ENCODE measurements around the gene PLCH2.

Gene PLCH2

DNA sequence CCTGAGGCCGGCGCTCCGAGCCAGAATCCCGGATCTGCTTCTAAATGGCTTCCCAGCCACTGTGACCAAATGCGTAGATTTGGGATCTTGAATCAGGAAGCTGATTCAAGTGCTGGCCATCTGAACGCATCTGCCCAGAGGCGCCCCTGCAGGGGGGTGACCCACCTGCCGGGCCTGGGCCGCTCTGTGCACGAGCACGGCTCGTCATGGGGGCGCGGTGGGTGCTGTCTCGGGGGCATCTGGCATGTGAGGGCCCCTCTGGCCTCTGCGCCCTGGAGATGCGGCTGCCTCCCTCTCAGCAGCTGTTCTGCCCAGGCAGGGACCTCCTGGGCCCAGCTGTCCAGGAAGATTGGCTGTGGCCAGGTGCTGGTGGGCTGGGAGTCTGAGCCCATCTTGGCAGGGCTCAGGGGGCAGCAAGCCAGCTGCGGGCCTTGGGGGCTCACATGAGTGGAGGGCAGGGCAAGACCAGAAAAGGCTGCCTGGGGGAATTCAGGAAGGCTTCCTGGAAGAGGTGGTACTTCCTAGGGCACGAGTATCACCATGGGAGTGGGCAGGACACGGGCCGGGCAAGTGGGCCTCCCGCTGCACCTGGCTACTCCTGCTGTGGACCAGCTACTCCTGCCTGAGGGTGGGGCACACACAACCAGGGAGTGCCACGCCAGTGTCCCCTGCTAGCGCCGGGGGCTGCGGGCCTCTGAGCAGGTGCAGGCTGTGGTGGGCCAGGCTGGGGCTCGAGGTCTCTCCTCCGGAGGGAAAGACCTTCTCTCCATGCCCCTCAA is 25.1 kb downstream of the PLCH2 start:
- DNase-seq (ENCODE audit: low spot score), result no peak

DNA sequence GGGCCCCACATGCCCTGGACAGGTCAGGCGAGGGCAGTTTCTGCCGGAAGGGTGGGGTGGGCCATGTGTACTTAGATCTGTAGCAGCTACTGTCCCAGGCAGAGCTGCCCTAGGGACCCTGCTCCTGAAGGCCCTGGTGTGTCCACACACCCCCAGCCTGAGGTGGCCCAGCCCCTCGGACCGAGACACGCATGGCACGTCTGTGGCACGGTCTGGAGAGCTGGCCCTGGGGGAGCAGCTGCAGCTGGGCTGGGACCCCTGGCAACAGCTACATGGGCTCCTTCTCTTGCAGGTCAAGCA is 25.7 kb downstream of the PLCH2 start:
- no peak for DNase-seq (ENCODE audit: low spot score)

DNA sequence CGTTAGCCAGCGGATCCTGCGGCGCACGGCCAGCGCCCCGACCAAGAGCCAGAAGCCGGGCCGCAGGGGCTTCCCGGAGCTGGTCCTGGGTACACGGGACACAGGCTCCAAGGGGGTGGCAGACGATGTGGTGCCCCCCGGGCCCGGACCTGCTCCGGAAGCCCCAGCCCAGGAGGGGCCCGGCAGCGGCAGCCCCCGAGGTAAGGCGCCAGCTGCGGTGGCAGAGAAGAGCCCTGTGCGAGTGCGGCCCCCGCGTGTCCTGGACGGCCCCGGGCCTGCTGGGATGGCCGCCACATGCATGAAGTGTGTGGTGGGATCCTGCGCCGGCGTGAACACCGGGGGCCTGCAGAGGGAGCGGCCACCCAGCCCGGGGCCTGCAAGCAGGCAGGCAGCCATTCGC is 26.1 kb downstream of the PLCH2 start:
- DNase-seq (ENCODE audit: low spot score), result no peak

DNA sequence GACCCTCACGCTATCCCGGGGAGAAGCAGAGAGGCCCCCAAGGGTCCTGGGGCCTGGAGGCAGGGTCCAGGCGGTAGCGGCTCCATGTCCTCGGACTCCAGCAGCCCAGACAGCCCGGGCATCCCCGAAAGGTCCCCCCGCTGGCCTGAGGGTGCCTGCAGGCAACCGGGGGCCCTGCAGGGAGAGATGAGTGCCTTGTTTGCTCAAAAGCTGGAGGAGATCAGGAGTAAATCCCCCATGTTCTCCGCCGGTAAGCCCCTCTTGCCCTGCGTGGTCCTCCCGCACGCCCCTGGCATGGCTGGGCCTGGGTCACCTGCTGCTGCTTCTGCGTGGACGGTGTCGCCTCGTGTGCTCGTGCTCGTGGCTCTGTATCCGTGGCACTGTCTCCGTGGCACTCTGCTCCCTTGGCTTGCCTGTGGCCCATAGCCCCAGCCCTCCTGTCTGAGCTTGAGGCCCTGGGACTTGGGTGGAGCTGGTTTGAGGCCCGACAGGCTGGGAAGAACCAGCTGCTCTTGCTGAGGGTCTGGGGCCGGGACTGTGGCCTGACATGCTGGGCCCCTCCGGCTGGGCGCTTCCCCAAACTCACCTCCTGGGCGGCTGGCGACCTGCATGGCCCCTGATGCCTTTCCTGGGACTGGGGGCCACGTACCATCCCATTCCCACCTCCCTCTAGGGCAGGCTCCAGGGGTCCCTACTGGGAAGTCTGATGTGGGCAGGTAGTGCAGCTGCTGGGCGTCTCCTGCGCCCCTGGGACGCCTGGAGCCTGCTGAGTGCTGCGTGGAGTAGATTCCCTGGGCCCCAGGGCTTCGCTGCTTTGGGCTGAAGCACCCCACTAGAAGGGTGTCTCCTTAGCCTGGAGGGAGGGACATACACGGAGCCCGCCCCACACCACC is 26.8 kb downstream of the PLCH2 start:
- DNase-seq (ENCODE audit: low spot score), result no peak

DNA sequence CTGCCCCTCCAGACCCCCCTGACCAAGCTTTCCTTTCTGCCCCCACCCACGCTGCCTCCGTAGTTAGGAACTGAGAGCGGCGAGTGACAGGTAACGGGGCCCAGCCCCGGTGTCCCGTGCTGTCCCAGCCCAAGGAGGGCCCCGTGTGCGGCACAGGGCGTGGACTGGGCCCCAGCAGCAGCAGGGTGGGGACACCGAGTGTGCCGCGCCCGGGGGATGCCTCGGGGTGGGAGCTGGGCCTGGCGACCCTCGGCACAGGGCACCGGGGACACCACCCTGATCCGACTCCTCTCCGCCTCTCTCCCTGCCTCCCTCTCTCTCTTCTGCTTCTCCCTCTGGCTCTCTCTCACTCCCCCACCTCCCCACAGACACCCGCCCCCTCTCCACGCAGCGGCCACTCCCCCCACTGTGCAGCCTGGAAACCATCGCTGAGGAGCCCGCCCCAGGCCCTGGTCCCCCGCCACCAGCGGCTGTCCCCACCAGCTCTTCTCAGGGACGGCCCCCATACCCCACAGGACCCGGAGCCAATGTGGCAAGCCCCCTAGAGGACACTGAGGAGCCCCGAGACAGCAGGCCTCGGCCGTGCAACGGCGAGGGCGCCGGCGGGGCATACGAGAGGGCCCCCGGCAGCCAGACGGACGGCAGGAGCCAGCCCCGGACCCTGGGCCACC is 27.6 kb downstream of the PLCH2 start:
- DNase-seq (ENCODE audit: low spot score), result no peak

DNA sequence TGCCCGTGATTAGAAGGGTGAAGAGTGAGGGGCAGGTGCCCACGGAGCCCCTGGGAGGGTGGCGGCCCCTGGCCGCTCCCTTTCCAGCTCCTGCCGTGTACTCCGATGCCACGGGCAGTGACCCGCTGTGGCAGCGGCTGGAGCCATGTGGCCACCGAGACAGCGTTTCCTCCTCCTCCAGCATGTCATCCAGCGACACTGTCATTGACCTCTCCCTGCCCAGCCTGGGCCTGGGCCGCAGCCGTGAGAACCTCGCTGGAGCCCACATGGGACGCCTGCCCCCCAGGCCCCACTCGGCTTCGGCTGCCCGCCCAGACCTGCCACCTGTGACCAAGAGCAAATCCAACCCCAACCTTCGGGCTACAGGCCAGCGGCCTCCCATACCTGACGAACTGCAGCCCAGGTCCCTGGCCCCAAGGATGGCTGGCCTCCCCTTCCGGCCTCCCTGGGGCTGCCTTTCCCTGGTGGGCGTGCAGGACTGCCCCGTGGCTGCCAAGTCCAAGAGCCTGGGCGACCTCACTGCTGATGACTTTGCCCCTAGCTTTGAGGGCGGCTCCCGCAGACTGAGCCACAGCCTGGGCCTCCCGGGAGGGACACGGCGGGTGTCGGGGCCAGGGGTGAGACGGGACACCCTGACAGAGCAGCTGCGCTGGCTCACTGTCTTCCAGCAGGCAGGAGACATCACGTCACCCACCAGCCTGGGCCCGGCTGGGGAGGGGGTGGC is 28.3 kb downstream of the PLCH2 start:
- DNase-seq (ENCODE audit: low spot score), result no peak

DNA sequence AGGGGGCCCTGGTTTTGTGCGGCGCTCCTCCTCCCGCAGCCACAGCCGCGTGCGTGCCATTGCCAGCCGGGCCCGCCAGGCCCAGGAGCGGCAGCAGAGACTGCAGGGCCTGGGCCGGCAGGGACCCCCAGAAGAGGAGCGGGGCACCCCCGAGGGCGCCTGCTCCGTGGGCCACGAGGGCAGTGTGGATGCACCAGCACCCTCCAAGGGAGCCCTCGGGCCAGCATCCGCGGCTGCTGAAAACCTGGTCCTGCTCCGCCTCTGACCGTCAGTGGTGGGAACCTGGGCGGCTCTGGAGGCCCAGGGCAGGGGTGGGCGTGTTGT is 28.8 kb downstream of the PLCH2 start:
- DNase-seq (ENCODE audit: low spot score), result no peak

DNA sequence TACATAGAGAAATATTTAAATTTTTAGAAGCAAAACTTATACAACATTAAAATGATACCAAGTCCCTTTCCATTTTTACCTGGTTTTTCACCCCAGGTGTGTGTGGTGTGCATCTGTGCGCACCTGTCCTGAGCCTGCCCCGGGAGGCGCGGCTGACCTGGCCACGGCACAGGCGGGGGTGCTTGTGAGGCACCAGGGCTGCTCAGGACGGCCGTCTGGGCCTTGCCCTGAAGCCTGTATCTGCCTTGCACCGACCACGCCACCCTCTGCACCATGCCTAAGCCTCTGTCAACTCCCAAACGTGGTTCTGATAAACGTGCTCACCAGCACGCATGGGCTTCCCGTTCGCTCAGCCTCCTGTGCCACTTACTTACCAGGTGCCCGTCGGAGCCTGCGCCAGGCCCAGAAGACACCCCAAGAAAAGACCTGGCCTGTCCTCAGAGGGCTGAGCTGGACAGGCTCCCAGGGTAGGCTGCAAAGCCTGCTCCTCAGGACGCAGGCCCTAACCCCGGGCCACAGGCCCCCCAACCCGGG is 29.4 kb downstream of the PLCH2 start:
- no peak for DNase-seq (ENCODE audit: low spot score)

DNA sequence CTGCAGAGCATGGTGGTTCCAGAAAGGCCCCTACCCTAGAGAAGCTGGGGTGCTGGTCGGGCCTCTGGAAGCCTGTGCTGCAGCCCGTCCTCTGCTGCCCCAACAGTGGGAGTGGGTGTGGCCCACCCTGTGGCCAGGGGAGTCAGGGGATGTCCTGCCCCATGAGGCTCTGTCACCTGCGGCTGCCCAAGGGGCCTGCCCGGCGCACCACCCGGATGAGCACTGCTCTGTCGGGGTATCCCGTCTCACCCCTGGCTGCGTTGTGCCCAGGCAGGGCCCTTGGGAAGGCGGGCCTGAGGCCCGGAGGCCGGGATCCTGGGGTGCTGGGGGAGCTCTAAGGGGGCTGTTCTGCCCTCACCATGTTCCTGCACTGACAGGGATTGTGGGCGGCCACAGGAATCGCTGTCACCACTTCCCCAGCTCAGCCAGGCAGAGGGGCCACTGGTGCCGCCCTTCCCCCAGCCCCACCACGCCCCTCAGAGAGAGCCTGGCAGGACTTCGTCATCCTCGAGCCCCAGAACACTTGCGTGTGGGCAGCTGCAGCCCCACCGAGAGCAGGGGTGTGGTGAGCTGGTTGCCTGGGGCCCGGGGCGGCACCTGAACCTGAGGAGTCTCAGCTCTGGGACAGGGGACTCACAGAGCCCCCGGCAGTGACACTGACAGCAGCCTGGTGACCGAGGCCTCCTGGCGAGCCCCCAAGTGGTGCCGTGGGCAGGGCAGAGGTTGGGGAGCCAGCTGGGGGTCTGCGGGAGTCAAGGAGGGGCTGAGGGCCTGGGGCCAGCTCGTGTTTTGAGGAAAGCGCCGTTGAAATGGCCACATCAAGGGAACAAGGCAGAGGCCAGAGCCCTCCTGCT is 30.1 kb downstream of the PLCH2 start:
- no peak for DNase-seq (ENCODE audit: low spot score)

DNA sequence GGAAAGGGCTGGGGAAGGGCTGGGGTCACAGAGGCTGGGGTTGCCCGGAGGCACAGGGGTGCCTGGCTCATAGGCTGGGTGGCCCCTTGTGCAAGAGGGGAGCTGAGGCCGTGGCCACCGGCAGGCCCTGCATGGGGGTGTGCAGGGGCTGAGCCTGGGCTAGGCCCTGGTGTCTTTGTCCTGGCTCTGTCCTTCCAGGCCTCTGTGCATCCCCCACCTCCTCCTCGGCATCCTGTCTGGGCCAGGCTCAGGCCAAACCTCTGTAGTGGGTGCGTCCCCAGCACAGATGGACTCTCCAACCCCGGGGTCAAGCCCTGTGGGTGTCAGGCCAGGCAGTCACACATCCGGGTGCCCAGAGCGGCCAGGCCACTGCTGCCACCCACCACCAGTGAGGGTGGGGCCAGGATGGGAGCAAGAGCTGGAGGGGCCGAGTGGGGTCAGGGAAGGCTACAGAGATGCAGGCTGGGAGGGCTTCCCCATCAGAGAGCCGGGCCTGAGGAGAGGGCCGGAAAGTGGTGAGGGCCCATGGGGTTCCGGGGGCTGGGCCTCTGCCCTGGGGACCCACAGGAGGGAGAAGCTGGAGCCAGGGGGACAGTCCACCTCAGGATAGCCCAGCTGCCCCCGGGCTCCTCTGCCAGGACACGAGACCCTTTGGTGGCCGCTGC is 30.9 kb downstream of the PLCH2 start:
- DNase-seq (ENCODE audit: low spot score), result no peak

DNA sequence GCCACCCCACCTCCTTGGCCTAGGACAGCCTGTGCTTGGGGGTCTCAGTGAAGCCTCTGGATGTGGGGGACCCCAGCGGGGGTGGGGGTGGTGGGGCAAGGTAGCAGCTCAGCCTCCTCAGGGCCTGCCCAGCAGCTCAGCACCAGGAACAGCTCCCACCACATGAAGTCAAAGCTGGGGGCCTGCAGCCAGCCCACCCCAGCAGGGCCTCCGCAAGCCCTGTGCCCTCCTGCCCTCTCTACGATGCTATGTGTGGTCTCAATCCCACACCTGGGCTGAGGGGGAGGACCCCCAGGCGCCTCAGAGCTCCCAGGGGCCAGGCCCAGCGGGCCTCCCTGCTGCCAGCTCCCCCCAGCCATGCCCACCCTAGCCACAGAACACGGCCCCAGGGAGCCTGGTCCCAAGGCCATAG is 31.7 kb downstream of the PLCH2 start:
- no peak for DNase-seq (ENCODE audit: low spot score)

DNA sequence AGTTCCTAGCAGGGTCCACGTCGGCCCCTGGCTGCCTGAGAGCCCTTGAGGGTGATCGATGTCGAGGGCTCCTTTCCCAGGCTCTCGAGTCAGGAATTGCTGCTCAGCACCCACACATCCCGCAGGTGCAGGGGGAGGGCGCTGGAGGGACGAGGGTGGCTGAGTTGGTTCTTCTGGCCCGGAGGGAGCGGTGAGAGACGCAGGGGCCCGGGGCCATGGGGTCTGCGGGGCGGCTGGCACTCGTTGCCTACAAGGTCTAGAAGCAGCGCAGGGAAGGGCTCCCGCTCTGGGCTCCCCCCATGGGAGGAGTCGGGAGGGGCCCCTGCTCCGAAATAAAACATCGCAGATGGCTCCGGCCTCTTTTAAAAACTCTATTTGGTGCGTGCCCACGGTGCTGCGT is 32.1 kb downstream of the PLCH2 start:
- DNase-seq (ENCODE audit: low spot score), result no peak

DNA sequence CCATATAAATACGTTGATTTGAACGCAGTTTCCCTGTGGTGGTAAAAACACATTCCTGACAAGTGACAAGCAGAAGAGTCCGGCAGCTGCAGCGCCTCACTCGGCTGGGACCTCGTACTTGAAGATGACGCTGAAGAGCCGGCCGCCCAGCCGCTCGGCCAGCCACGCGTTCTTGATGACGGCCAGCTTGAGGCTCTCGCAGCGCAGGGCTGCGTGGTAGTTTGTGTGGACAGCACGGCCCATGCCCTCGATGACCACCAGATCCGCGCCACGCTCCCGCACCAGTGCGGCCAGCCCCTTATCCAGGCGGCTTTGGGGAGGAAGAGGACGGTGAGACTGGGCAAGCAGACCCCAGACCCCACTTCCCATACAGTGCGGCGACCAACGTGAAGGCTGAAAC is 32.7 kb downstream of the PLCH2 start:
- DNase-seq (ENCODE audit: low spot score), result no peak

DNA sequence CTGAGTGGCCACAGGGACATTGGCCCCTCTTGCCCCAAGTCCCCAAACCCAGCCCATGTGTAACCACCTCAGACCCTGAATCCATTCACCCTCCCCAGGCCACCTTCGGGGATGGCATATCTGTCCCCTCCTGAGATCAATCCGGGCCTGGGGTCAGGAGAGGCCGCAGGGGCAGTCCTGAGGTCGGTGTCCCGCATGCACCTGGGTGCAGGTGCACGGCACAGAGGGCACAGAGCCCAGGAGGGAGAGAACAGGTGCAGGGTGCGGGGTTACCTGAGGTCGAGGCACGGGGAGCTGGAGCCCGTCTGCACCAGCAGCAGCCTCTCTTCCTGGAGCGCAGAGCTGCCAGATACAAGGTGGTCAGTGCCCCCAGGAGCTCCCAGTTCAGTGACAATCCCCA is 33.5 kb downstream of the PLCH2 start:
- DNase-seq (ENCODE audit: low spot score), result no peak

DNA sequence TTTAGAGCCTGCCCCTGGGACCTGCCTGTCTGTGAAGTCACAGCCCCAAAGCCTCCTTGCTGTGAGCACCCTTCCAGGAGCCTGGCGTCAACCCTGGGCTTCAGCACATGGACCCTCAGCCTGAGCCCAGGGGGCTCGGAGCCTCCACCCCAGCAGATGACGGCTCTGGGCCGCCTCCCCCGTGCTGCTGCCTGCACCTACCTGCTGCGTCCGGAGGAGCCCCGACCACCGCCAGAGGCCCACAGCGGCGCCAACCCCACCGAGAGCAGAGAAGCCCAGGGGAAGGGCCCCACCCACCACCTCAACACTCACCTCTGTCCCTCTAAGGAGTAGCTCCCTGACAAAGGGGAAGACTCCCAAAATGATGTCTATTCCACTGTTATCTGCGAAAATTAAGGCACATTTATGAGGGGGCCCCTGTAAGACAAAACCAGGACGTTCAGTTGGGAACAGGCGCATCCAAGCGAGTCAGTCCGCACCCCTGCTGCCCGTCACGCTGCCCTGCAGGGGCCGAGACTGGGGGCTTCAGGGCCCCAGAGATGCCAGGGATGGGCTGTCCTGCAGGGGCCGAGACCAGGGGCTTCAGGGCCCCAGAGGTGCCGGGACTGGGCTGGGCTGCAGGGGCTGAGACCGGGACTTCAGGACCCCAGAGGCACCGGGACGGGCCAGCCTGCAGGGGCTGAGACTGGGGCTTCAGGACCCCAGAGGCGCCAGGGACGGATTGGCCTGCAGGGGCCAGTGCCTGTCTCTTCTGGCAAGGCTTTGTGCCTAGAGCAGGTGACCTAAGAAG is 34.5 kb downstream of the PLCH2 start:
- no peak for DNase-seq (ENCODE audit: low spot score)

DNA sequence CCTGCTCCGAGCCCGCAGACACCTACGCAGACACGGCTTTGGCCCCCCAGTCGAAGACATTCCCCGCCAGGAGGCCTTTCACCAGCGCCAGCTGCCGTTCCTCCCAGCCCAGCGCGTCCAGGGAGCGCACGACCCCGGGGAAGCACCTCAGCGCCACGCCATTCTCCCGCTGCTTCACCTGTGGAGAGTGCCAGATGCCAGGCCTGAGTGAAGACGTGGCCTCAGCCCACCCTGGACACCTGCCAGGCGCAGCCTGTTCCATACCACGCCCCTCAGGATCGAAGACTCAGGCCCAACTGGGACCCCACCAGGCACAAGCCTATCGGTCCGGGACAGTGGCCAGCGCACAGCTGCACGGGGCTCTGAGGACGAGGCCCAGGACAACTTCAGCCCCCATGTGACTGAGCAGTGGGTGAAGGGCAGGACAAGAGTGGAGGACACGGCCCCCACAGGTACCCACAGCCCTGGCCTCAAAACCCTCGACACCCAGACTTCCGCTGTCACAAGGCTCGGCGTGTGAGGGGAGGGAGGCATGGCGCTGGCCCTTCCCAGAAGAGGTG is 36.9 kb downstream of the PLCH2 start:
- DNase-seq (ENCODE audit: low spot score), result no peak

DNA sequence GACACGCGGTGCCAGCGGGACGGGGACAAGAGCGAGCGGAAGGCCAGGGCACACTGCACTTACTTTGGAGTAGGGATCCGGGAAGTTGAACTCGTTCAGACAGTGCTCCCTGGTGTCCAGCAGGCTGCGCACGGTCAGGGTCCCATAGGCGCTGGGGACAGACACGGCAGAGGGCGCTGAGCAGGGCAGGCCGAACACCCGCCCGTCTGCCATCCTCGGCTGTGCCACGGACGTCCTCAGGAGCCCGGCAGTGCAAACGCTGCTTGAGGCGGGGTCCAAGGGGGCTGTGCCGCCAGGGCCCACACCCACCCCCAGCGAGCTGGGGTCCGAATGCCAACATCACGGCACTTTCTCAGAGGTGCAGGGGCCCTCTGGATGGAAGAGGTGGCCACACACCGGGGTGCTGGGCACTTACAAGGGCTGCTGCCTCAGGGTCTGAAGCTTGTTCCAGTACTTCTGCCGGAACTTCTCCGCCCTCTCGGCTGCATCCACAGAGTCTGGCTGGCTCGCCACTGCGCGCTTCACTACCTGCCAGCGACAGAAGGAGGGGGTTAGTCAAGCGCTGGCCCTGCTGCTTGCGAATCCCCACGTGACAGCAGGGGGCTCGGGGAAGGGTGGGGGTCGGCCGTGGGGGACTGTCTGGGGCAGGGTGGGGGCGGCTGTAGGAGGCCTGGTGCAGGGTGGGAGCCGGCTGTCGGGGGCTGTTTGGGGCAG is 38.0 kb downstream of the PLCH2 start:
- DNase-seq (ENCODE audit: low spot score), result no peak

DNA sequence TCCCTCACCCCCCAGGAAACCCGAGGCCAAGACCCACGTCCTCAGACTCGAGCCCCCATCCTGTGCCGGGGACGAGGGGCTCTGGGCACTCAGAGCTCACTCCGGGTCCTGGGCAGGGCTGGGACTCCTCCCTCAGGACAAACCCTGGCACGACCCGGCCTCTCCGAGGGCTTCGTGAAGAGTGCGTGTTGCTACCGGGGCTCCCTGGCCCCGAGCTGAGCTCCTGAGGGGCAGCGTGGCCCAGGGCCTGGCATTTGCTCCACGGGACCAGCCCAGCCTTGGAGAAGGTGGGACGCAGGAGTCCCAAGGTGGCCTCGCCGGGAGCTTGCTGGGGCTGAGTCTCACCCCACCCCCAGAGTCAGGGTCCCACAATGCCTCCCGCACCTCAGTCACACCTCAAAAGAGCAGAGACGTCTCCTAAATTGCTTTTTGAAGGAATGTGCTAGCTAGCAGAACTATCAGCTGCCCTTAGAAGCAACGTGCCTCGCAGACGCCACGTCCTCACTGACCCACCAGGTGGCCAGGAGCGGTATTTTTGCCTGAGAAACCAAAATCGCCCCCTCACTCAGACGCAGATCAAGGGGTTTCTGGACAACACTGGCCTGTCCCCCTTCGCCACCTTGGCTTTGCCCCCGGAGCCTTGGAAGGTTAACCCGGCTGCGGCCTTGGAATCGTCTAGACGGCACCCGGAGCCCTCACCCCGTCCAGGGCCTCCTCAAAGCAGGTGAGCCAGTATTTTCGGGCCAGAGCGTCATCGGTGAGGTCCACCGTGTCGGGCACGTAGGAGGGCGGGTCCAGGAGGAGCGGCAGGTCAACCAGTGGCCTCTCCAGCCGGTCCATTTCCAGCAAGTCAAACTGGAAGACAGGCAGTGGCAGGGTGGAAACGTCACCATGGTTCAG is 39.0 kb downstream of the PLCH2 start:
- no peak for DNase-seq (ENCODE audit: low spot score)

Data from COLO829 (cell line).